ENCODE results near the gene OTOP2. TPM values are rescaled to one million over a fixed set of nuclear protein-coding genes. Genes with fewer than 3 reads are reported as not detected.

The OTOP2 gene
- total RNA-seq, 6 experiments from 2014 or later: not detected

- no peak for DNase-seq
- H3K27ac Mint-ChIP-seq: no peak within 1 kb of the TSS
- H3K36me3 Mint-ChIP-seq (ENCODE audit: low read depth): no peaks in the 10 kb centered on the region
- H3K9me3 Mint-ChIP-seq: no peaks in the 10 kb centered on the region
- no peak for TF ChIP-seq CTCF (IDR thresholded peaks at IDR 0.05)
- no peak within 1 kb of the TSS for H3K4me3 Mint-ChIP-seq
- H3K27me3 Mint-ChIP-seq (ENCODE audit: insufficient read depth): peaks cover 56% of the 10 kb centered on the region
- no peaks in the 10 kb centered on the region for H3K4me1 Mint-ChIP-seq (ENCODE audit: low read depth)
Measured at GRCh38 chr17:74935585-74936469, 11.8 kb downstream of the OTOP2 start, which contains the start of gene OTOP3. Gene OTOP3 (plus strand): TSS chr17:74935898. CDS start chr17:74935922, 24 bp downstream.

- H3K4me3 Mint-ChIP-seq: no peak overlapping the region
- H3K27me3 Mint-ChIP-seq (ENCODE audit: insufficient read depth): peaks cover 56% of the 10 kb centered on the region
- no peak for TF ChIP-seq CTCF (IDR thresholded peaks at IDR 0.05)
- H3K9me3 Mint-ChIP-seq: no peaks in the 10 kb centered on the region
- H3K4me1 Mint-ChIP-seq (ENCODE audit: low read depth): no peaks in the 10 kb centered on the region
- no peaks in the 10 kb centered on the region for H3K36me3 Mint-ChIP-seq (ENCODE audit: low read depth)
- DNase-seq: no peak
- H3K27ac Mint-ChIP-seq: no peak overlapping the region
Measured at GRCh38 chr17:74936470-74936799, 12.4 kb downstream of the OTOP2 start.

- Mint-ChIP-seq H3K4me3 (no peak overlapping the region), H3K4me1 (ENCODE audit: low read depth) (no peaks in the 10 kb centered on the region), H3K9me3 (no peaks in the 10 kb centered on the region), H3K27me3 (ENCODE audit: insufficient read depth) (peaks cover 63% of the 10 kb centered on the region), H3K27ac (no peak overlapping the region), H3K36me3 (ENCODE audit: low read depth) (no peaks in the 10 kb centered on the region)
- no peak for TF ChIP-seq CTCF (IDR thresholded peaks at IDR 0.05)
- no peak for DNase-seq
Measured at GRCh38 chr17:74937064-74938051, 13.3 kb downstream of the OTOP2 start.

GRCh38 chr17:74938194-74938950, 14.3 kb downstream of the OTOP2 start:
- peaks cover 64% of the 10 kb centered on the region for H3K27me3 Mint-ChIP-seq (ENCODE audit: insufficient read depth)

More at GRCh38 chr17:74938194-74938950, 14.3 kb downstream of the OTOP2 start:
- Mint-ChIP-seq H3K4me1 (ENCODE audit: low read depth) (no peaks in the 10 kb centered on the region), H3K4me3 (no peak overlapping the region), H3K27ac (no peak overlapping the region), H3K9me3 (no peaks in the 10 kb centered on the region), H3K36me3 (ENCODE audit: low read depth) (no peaks in the 10 kb centered on the region)
- TF ChIP-seq CTCF (IDR thresholded peaks at IDR 0.05): no peak
- no peak for DNase-seq
